Testis (tissue), 3 donors: ENCODE measurements around the gene TATDN2. TPM values are rescaled to one million over a fixed set of nuclear protein-coding genes. Genes with fewer than 3 reads are reported as not detected.

Experiments
- DNase-seq: peaks from one replicate; pipeline ENCODE4 v3.0.0-alpha.2; 2019
- H3K27ac ChIP-seq, 2 donors: fragments of 200-600 bp; sonication (generic); one replicate each; pipeline ENCODE4 v1.5.1; 2019
- H3K27me3 ChIP-seq: fragments of 200-600 bp; sonication (generic); one replicate; pipeline ENCODE4 v1.5.1; 2019
- H3K36me3 ChIP-seq: fragments of 200-600 bp; sonication (generic); one replicate; pipeline ENCODE4 v1.5.1; 2017; ENCODE audit warnings: low read depth; ENCODE audit errors: missing control alignments
- H3K4me1 ChIP-seq: fragments of 200-600 bp; sonication (generic); one replicate; pipeline ENCODE4 v1.5.1; 2019
- H3K4me3 ChIP-seq, 2 donors: fragments of 200-600 bp; sonication (generic); one replicate each; pipeline ENCODE4 v1.5.1; 2017 to 2019
- H3K9me3 ChIP-seq: fragments of 200-600 bp; sonication (generic); one replicate; pipeline ENCODE4 v1.5.1; 2017
- CTCF ChIP-seq, 3 experiments: fragments of 450-650 bp in 2 of 3; fragments of 200-600 bp in 1 of 3; sonication (generic) in 1 of 3; IDR thresholded peaks; one replicate each; pipeline ENCODE4 v1.5.1; 2016 to 2019; ENCODE audit warnings: antibody characterized with exemption in 3 of 3, mild to moderate bottlenecking in 2 of 3, moderate library complexity in 1 of 3
- POLR2A ChIP-seq: fragments of 450-650 bp; IDR thresholded peaks from one replicate; pipeline ENCODE4 v1.6.1; 2017; ENCODE audit warnings: antibody characterized with exemption, mild to moderate bottlenecking, moderate library complexity
- WGBS, 2 donors: methylation state at CpG; one replicate each; pipeline ENCODE4 v1.1.5; 2018; 5-methylcytosine and 5-hydroxymethylcytosine counted together
- intact Hi-C: fragments of 100-400 bp; cut with DNase I; formaldehyde crosslinking; loops from one replicate; pipeline ENCODE4 v1.15.1; 2023; ENCODE audit warnings: low total_unique reads
- polyA plus RNA-seq: library from polyadenylated mRNA; stranded (reverse); fragments of 350-450 nt; fragmentation: Illumina TruSeq; extraction: RNeasy Lipid Tissue Mini Kit (QIAGEN cat#74804); gene quantifications from one replicate; pipeline ENCODE4 v1.2.3, GENCODE V29; 2014; ENCODE audit warnings: low read depth, low replicate concordance; ENCODE audit not compliant: insufficient read depth
- total RNA-seq, 2 donors: library from RNA; depleted of rRNA; stranded (reverse); fragments of >200 nt; gene quantifications; one replicate each; pipeline ENCODE4 v1.2.3, GENCODE V29; 2016

TATDN2 gene
- total and polyA plus RNA-seq, 3 donors from 2014 or later: 19.8 to 24.3 (median 21.3) TPM

- WGBS, 2 donors: 86 to 91% methylated on average over 8 of the region's 8 CpGs
- DNase-seq: no peak
- Histone ChIP-seq H3K27ac (no peak overlapping the region), H3K9me3 (no peaks in the 10 kb centered on the region), H3K27me3 (no peaks in the 10 kb centered on the region), H3K4me1 (no peaks in the 10 kb centered on the region), H3K4me3 (no peak overlapping the region), H3K36me3 (no peaks in the 10 kb centered on the region)
- intact Hi-C loops: no loop called here
- TF ChIP-seq CTCF (IDR thresholded peaks at IDR 0.05) (no peak), POLR2A (no peak)
Observed at GRCh38 chr3:10304905-10305304, 56.6 kb downstream of the TATDN2 start.

GRCh38 chr3:10305331-10305902, 57.2 kb downstream of the TATDN2 start:
- 92 to 93% methylated on average over 4 of the region's 4 CpGs for WGBS, 2 donors
- no peaks in the 10 kb centered on the region for H3K36me3 ChIP-seq
- no peaks in the 10 kb centered on the region for H3K9me3 ChIP-seq
- intact Hi-C loops: no loop called here
- H3K27ac ChIP-seq: no peak overlapping the region
- TF ChIP-seq POLR2A: no peak
- no peak for TF ChIP-seq CTCF (IDR thresholded peaks at IDR 0.05)
- no peak for DNase-seq
- no peaks in the 10 kb centered on the region for H3K27me3 ChIP-seq
- no peaks in the 10 kb centered on the region for H3K4me1 ChIP-seq
- H3K4me3 ChIP-seq: no peak overlapping the region

GRCh38 chr3:10306156-10306555, 57.9 kb downstream of the TATDN2 start:
- Histone ChIP-seq H3K4me1 (no peaks in the 10 kb centered on the region), H3K27me3 (no peaks in the 10 kb centered on the region), H3K36me3 (no peaks in the 10 kb centered on the region), H3K9me3 (no peaks in the 10 kb centered on the region), H3K4me3 (no peak overlapping the region), H3K27ac (no peak overlapping the region)
- no peak for TF ChIP-seq CTCF (IDR thresholded peaks at IDR 0.05)
- no peak for TF ChIP-seq POLR2A
- intact Hi-C loops: no loop called here
- WGBS, 2 donors: 88 to 96% methylated on average over 3 of the region's 3 CpGs
- DNase-seq: no peak

GRCh38 chr3:10308678-10309077, 60.4 kb downstream of the TATDN2 start:
- DNase-seq: no peak
- no peaks in the 10 kb centered on the region for H3K4me1 ChIP-seq
- no peak overlapping the region for H3K4me3 ChIP-seq
- no peak for TF ChIP-seq CTCF (IDR thresholded peaks at IDR 0.05)
- TF ChIP-seq POLR2A: no peak
- no peaks in the 10 kb centered on the region for H3K9me3 ChIP-seq
- WGBS, 2 donors: 91 to 93% methylated on average over 7 of the region's 7 CpGs
- H3K36me3 ChIP-seq: no peaks in the 10 kb centered on the region
- H3K27me3 ChIP-seq: no peaks in the 10 kb centered on the region
- no peak overlapping the region for H3K27ac ChIP-seq
- intact Hi-C loops: no loop called here

- WGBS, 2 donors: 55 to 67% methylated on average over 4 of the region's 4 CpGs
- no peak for DNase-seq
- Histone ChIP-seq H3K4me3 (no peak overlapping the region), H3K4me1 (no peaks in the 10 kb centered on the region), H3K9me3 (no peaks in the 10 kb centered on the region), H3K27ac (no peak overlapping the region), H3K36me3 (no peaks in the 10 kb centered on the region), H3K27me3 (no peaks in the 10 kb centered on the region)
- intact Hi-C loops: no loop called here
- TF ChIP-seq CTCF (IDR thresholded peaks at IDR 0.05): no peak
- no peak for TF ChIP-seq POLR2A
Observed at GRCh38 chr3:10309736-10310135, 61.5 kb downstream of the TATDN2 start.
